A549 (cell line): Measurements from ENCODE around the gene CETP. TPM values are rescaled to one million over a fixed set of nuclear protein-coding genes. Genes with fewer than 3 reads are reported as not detected.

Experiments
- ATAC-seq, 2 experiments: fragments of 200-7000 bp in 1 of 2; fragments of >200 bp in 1 of 2; cut with Nextera tagmentation in 1 of 2; cut with Tn5 transposase in 1 of 2; 3 replicates each; pipeline versions ENCODE4 v1.8.0 to v1.9.1; 2018 to 2020; ENCODE audit warnings: mild to moderate bottlenecking in 1 of 2, moderate library complexity in 1 of 2
- CTCF ChIA-PET: fragments of 300-600 bp; sonication (Branson Sonifier 250); formaldehyde crosslinking; extraction: SDS; loops from one replicate; lab custom pipeline; 2021; ENCODE audit warnings: antibody characterized with exemption, inconsistent platforms; lab: Yijun Ruan, JAX
- POLR2A ChIA-PET: fragments of 350-600 bp; formaldehyde crosslinking; extraction: SDS; loops from one replicate; lab custom pipeline; 2021; ENCODE audit warnings: antibody characterized with exemption, inconsistent platforms; lab: Yijun Ruan, JAX
- DNase-seq, 2 experiments: peaks; one replicate each; pipeline versions ENCODE4 v3.0.0 to v3.0.0-alpha.2; 2011 to 2016; ENCODE audit warnings: low read depth in 1 of 2, low spot score in 1 of 2
- FAIRE-seq: peaks from 2 replicates; lab custom pipeline; 2011; peaks lifted over from hg19 to GRCh38; lab: Jason Lieb, UNC
- H3K27ac ChIP-seq, 2 experiments: fragments of >200 bp; sonication (Bioruptor Twin); formaldehyde crosslinking; 3 replicates each; pipeline ENCODE4 v1.5.1; 2016 to 2017
- H3K4me1 ChIP-seq: fragments of >200 bp; sonication (Bioruptor Twin); formaldehyde crosslinking; 3 replicates; pipeline ENCODE4 v1.6.1; 2016
- H3K4me2 ChIP-seq: fragments of >200 bp; sonication (Bioruptor Twin); formaldehyde crosslinking; 3 replicates; pipeline ENCODE4 v1.6.1; 2016
- H3K4me3 ChIP-seq: fragments of >200 bp; sonication (Bioruptor Twin); formaldehyde crosslinking; 3 replicates; pipeline ENCODE4 v1.5.1; 2016
- H3K9me3 ChIP-seq: fragments of >200 bp; sonication (Bioruptor Twin); formaldehyde crosslinking; 3 replicates; pipeline ENCODE4 v1.6.1; 2016
- CBX8 ChIP-seq: fragments of 200-600 bp; sonication (generic); IDR thresholded peaks from 2 replicates; pipeline ENCODE4 v1.6.1; 2016
- CHD2 ChIP-seq: fragments of 150-350 bp; IDR thresholded peaks from 2 replicates; pipeline ENCODE4 v1.6.1; 2014; ENCODE audit warnings: low read length; ENCODE audit not compliant: partially characterized antibody
- CHD4 ChIP-seq: fragments of 200-600 bp; sonication (generic); IDR thresholded peaks from 2 replicates; pipeline ENCODE4 v1.6.1; 2016; ENCODE audit warnings: antibody characterized with exemption, mild to moderate bottlenecking, borderline replicate concordance
- EP300 ChIP-seq, 2 experiments: fragments of >200 bp; sonication (Bioruptor Twin); formaldehyde crosslinking; IDR thresholded peaks; 2 replicates in 1 of 2; 3 replicates in 1 of 2; pipeline ENCODE4 v1.6.1; 2016 to 2017
- FOSB ChIP-seq: fragments of 250-450 bp; sonication (Bioruptor Pico); IDR thresholded peaks from 2 replicates; pipeline ENCODE4 v1.5.0; 2020; ENCODE audit warnings: mild to moderate bottlenecking, moderate library complexity
- FOSL2 ChIP-seq, 2 experiments: fragments of 450-650 bp in 1 of 2; fragments of >200 bp in 1 of 2; sonication (Bioruptor Twin) in 1 of 2; formaldehyde crosslinking; IDR thresholded peaks; 2 replicates each; pipeline versions ENCODE4 v1.5.0 to v1.6.1; 2016 to 2020; ENCODE audit warnings: mild to moderate bottlenecking in 1 of 2, moderate library complexity in 1 of 2
- HEYL ChIP-seq: fragments of 250-450 bp; sonication (Bioruptor Pico); IDR thresholded peaks from 2 replicates; pipeline ENCODE4 v1.8.0; 2021; ENCODE audit warnings: mild to moderate bottlenecking, moderate library complexity
- HOXB5 ChIP-seq: fragments of 250-450 bp; sonication (Bioruptor Pico); IDR thresholded peaks from 2 replicates; pipeline ENCODE4 v1.5.0; 2020; ENCODE audit warnings: mild to moderate bottlenecking, moderate library complexity
- JUN ChIP-seq, 2 experiments: fragments of >200 bp; sonication (Bioruptor Twin); formaldehyde crosslinking; IDR thresholded peaks; 2 replicates in 1 of 2; 3 replicates in 1 of 2; pipeline ENCODE4 v1.6.1; 2016 to 2017
- JUNB ChIP-seq: fragments of >200 bp; sonication (Bioruptor Twin); formaldehyde crosslinking; IDR thresholded peaks from 2 replicates; pipeline ENCODE4 v1.6.1; 2016
- KDM1A ChIP-seq: fragments of 200-600 bp; sonication (generic); IDR thresholded peaks from 2 replicates; pipeline ENCODE4 v1.6.1; 2016; ENCODE audit warnings: low read depth, mild to moderate bottlenecking
- KDM5A ChIP-seq: fragments of 200-600 bp; sonication (generic); IDR thresholded peaks from 2 replicates; pipeline ENCODE4 v1.6.1; 2016; ENCODE audit warnings: antibody characterized with exemption, mild to moderate bottlenecking
- NR3C1 ChIP-seq: fragments of >200 bp; sonication (Bioruptor Twin); formaldehyde crosslinking; IDR thresholded peaks from 3 replicates; pipeline ENCODE4 v1.6.1; 2017
- POLR2A ChIP-seq: IDR thresholded peaks from 2 replicates; pipeline ENCODE4 v1.6.1; 2012; ENCODE audit warnings: mild to moderate bottlenecking, low read length
- POLR2AphosphoS2 ChIP-seq: conservative IDR thresholded peaks from 2 replicates; pipeline ENCODE4 v1.6.1; 2012; ENCODE audit warnings: low read length, improper control_type of control experiment, inconsistent platforms
- RFX5 ChIP-seq: fragments of 450-650 bp; IDR thresholded peaks from 2 replicates; pipeline ENCODE4 v1.7.1; 2014; ENCODE audit warnings: antibody characterized with exemption, mild to moderate bottlenecking, moderate library complexity
- TFCP2L1 ChIP-seq: fragments of 250-450 bp; sonication (Bioruptor Pico); IDR thresholded peaks from 2 replicates; pipeline ENCODE4 v1.5.0; 2021; ENCODE audit warnings: mild to moderate bottlenecking
- ZNF302 ChIP-seq: fragments of 250-450 bp; sonication (Bioruptor Pico); IDR thresholded peaks from 2 replicates; pipeline ENCODE4 v1.9.0; 2021; ENCODE audit warnings: inconsistent platforms, mild to moderate bottlenecking, moderate library complexity
- ZSCAN20 ChIP-seq: fragments of 250-450 bp; sonication (Bioruptor Pico); IDR thresholded peaks from 2 replicates; pipeline ENCODE4 v1.8.0; 2022; ENCODE audit warnings: mild to moderate bottlenecking, moderate library complexity
- WGBS: methylation state at CpG from one replicate; pipeline ENCODE4 v1.1.6; 2017; ENCODE audit errors: missing lambda C conversion rate; 5-methylcytosine and 5-hydroxymethylcytosine counted together
- polyA plus RNA-seq, 4 experiments: library from polyadenylated mRNA; depleted of rRNA in 3 of 4; stranded (reverse); fragments of >200 nt; fragmentation: RNase III in 1 of 4; extraction: RNeasy Plus Mini Kit Qiagen cat#74134 plus additional on column Dnase treatment in 1 of 4; gene quantifications; 2 replicates in 3 of 4; 3 replicates in 1 of 4; pipeline ENCODE4 v1.2.3, GENCODE V29; 2011 to 2017
- TF ChIP-seq, protein P1 (sequence below): fragments of 150-350 bp; IDR thresholded peaks from 2 replicates; pipeline ENCODE4 v1.6.1; 2014; ENCODE audit warnings: low read depth, mild to moderate bottlenecking, low read length
- TF ChIP-seq, protein P2 (sequence below): fragments of 450-650 bp; IDR thresholded peaks from 2 replicates; pipeline ENCODE4 v1.6.1; 2014; ENCODE audit warnings: antibody characterized with exemption
- TF ChIP-seq, protein P3 (sequence below): IDR thresholded peaks from 2 replicates; pipeline ENCODE4 v1.6.1; 2012
- TF ChIP-seq, protein P4 (sequence below): fragments of 250-450 bp; sonication (Bioruptor Pico); IDR thresholded peaks from 2 replicates; pipeline ENCODE4 v1.5.0; 2021; ENCODE audit warnings: mild to moderate bottlenecking, moderate library complexity, borderline replicate concordance
- TF ChIP-seq, protein P5 (sequence below): fragments of >200 bp; sonication (Bioruptor Twin); formaldehyde crosslinking; IDR thresholded peaks from 2 replicates; pipeline ENCODE4 v1.6.1; 2016
- TF ChIP-seq, protein P6 (sequence below): IDR thresholded peaks from 2 replicates; pipeline ENCODE4 v1.6.1; 2012; ENCODE audit warnings: low read depth, borderline replicate concordance
- TF ChIP-seq, protein P7 (sequence below): fragments of 250-450 bp; sonication (Bioruptor Pico); IDR thresholded peaks from 2 replicates; pipeline ENCODE4 v1.5.0; 2020; ENCODE audit warnings: low read depth, mild to moderate bottlenecking, moderate library complexity
- TF ChIP-seq, protein P8 (sequence below): fragments of >200 bp; sonication (Bioruptor Twin); formaldehyde crosslinking; IDR thresholded peaks from 3 replicates; pipeline ENCODE4 v1.6.1; 2016

Gene CETP
- polyA plus RNA-seq, 2 of the 4 experiments (the other 2 are of a cell fraction): not detected

DNA sequence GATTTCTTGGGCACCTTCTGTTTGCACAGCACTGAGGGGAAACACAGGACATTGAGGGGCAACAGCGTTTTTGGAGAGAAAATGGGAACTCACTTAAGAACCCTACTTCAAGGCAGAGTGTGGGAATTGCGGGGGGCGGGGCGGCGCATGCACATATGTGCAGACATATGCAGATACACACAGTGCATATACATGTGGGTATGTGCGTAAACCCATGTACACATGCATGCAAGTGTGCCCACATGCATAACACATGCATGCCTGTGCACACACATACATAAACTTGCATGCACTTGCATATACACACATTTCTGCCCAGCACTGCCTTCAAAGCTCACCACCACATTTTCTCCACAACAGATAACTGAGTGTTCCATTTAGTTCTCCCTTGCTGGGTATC lies 60.0 kb downstream of the CETP start:
- 82% methylated on average over 6 of the region's 6 CpGs for WGBS
- H3K27ac ChIP-seq: no peak overlapping the region
- FAIRE-seq (no peak), DNase-seq (no peak), ATAC-seq (no peak)
- CTCF ChIA-PET: interaction anchor here (0.5 to 1.6 kb wide), 5 partner anchors 11 to 146 kb away, joined by 3 to 4 read pairs (median 3); no protein-coding TSS in a partner anchor
- H3K9me3 ChIP-seq: no peaks in the 10 kb centered on the region
- POLR2A ChIA-PET: no interaction called here
- H3K4me1 ChIP-seq: no peaks in the 10 kb centered on the region
- H3K4me2 ChIP-seq: no peak overlapping the region
- H3K4me3 ChIP-seq: no peak overlapping the region
- no peak for TF ChIP-seq KDM1A
- TF ChIP-seq FOSB (CRISPR knock-in tag): no peak
- TF ChIP-seq HOXB5 (CRISPR knock-in tag): no peak
- TF ChIP-seq, protein P1, sequence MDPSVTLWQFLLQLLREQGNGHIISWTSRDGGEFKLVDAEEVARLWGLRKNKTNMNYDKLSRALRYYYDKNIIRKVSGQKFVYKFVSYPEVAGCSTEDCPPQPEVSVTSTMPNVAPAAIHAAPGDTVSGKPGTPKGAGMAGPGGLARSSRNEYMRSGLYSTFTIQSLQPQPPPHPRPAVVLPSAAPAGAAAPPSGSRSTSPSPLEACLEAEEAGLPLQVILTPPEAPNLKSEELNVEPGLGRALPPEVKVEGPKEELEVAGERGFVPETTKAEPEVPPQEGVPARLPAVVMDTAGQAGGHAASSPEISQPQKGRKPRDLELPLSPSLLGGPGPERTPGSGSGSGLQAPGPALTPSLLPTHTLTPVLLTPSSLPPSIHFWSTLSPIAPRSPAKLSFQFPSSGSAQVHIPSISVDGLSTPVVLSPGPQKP: no peak
- TF ChIP-seq RFX5: no peak
- TF ChIP-seq, protein P2, sequence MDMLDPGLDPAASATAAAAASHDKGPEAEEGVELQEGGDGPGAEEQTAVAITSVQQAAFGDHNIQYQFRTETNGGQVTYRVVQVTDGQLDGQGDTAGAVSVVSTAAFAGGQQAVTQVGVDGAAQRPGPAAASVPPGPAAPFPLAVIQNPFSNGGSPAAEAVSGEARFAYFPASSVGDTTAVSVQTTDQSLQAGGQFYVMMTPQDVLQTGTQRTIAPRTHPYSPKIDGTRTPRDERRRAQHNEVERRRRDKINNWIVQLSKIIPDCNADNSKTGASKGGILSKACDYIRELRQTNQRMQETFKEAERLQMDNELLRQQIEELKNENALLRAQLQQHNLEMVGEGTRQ: no peak
- no peak for TF ChIP-seq ZSCAN20 (CRISPR knock-in tag)
- no peak for TF ChIP-seq CHD2

DNA sequence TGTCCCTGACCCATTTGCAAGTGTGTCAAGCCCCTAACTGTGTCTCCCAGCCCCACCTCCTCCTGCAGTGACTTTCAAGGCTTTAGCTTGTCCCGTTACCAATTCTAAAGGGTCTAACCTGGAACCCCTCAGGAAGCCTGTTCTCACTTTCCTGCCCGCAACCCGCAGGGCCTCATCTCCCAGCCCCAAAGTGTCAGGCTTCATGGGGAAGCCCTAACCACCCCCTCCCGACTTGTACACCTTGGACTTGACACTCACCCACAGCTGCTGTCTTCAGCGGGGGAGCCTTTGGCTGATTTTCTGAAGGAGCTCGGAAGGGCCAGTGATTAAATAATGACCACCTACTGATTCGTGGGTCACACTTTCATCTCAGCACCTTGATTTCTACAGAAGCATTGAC lies 60.7 kb downstream of the CETP start:
- H3K4me1 ChIP-seq: no peaks in the 10 kb centered on the region
- no peak for FAIRE-seq
- ChIA-PET POLR2A (no interaction called here), CTCF (interaction anchor here (1.1 to 1.6 kb wide), 3 partner anchors 10 to 128 kb away, joined by 3 to 4 read pairs (median 3); no protein-coding TSS in a partner anchor)
- H3K27ac ChIP-seq: no peak overlapping the region
- no peak overlapping the region for H3K4me3 ChIP-seq
- 79% methylated on average over 7 of the region's 7 CpGs for WGBS
- H3K4me2 ChIP-seq: no peak overlapping the region
- ATAC-seq: no peak
- DNase-seq: no peak
- no peaks in the 10 kb centered on the region for H3K9me3 ChIP-seq
- TF ChIP-seq, protein P3, sequence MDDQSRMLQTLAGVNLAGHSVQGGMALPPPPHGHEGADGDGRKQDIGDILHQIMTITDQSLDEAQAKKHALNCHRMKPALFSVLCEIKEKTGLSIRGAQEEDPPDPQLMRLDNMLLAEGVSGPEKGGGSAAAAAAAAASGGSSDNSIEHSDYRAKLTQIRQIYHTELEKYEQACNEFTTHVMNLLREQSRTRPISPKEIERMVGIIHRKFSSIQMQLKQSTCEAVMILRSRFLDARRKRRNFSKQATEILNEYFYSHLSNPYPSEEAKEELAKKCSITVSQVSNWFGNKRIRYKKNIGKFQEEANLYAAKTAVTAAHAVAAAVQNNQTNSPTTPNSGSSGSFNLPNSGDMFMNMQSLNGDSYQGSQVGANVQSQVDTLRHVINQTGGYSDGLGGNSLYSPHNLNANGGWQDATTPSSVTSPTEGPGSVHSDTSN: no peak
- TF ChIP-seq POLR2AphosphoS2 (no peak), EP300 (IDR thresholded peaks at IDR 0.05) (no peak), JUN (IDR thresholded peaks at IDR 0.05) (no peak), JUNB (no peak), HOXB5 (CRISPR knock-in tag) (no peak), CBX8 (no peak), FOSL2 (IDR thresholded peaks at IDR 0.05) (no peak), FOSL2 (CRISPR knock-in tag; IDR thresholded peaks at IDR 0.05) (no peak), CHD4 (no peak), ZNF302 (CRISPR knock-in tag) (no peak), KDM5A (no peak), NR3C1 (no peak), HEYL (no peak), POLR2A (no peak), TFCP2L1 (CRISPR knock-in tag) (no peak)
- TF ChIP-seq, protein P4, sequence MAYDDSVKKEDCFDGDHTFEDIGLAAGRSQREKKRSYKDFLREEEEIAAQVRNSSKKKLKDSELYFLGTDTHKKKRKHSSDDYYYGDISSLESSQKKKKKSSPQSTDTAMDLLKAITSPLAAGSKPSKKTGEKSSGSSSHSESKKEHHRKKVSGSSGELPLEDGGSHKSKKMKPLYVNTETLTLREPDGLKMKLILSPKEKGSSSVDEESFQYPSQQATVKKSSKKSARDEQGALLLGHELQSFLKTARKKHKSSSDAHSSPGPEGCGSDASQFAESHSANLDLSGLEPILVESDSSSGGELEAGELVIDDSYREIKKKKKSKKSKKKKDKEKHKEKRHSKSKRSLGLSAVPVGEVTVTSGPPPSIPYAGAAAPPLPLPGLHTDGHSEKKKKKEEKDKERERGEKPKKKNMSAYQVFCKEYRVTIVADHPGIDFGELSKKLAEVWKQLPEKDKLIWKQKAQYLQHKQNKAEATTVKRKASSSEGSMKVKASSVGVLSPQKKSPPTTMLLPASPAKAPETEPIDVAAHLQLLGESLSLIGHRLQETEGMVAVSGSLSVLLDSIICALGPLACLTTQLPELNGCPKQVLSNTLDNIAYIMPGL: no peak
- TF ChIP-seq, protein P5, sequence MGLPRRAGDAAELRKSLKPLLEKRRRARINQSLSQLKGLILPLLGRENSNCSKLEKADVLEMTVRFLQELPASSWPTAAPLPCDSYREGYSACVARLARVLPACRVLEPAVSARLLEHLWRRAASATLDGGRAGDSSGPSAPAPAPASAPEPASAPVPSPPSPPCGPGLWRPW: no peak
- TF ChIP-seq, protein P6, sequence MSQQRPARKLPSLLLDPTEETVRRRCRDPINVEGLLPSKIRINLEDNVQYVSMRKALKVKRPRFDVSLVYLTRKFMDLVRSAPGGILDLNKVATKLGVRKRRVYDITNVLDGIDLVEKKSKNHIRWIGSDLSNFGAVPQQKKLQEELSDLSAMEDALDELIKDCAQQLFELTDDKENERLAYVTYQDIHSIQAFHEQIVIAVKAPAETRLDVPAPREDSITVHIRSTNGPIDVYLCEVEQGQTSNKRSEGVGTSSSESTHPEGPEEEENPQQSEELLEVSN: no peak
- TF ChIP-seq, protein P7, sequence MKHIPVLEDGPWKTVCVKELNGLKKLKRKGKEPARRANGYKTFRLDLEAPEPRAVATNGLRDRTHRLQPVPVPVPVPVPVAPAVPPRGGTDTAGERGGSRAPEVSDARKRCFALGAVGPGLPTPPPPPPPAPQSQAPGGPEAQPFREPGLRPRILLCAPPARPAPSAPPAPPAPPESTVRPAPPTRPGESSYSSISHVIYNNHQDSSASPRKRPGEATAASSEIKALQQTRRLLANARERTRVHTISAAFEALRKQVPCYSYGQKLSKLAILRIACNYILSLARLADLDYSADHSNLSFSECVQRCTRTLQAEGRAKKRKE (CRISPR knock-in tag): no peak
- TF ChIP-seq, protein P8, sequence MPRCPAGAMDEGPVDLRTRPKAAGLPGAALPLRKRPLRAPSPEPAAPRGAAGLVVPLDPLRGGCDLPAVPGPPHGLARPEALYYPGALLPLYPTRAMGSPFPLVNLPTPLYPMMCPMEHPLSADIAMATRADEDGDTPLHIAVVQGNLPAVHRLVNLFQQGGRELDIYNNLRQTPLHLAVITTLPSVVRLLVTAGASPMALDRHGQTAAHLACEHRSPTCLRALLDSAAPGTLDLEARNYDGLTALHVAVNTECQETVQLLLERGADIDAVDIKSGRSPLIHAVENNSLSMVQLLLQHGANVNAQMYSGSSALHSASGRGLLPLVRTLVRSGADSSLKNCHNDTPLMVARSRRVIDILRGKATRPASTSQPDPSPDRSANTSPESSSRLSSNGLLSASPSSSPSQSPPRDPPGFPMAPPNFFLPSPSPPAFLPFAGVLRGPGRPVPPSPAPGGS: no peak
